ENCODE results near the gene LYPD6.

DNA sequence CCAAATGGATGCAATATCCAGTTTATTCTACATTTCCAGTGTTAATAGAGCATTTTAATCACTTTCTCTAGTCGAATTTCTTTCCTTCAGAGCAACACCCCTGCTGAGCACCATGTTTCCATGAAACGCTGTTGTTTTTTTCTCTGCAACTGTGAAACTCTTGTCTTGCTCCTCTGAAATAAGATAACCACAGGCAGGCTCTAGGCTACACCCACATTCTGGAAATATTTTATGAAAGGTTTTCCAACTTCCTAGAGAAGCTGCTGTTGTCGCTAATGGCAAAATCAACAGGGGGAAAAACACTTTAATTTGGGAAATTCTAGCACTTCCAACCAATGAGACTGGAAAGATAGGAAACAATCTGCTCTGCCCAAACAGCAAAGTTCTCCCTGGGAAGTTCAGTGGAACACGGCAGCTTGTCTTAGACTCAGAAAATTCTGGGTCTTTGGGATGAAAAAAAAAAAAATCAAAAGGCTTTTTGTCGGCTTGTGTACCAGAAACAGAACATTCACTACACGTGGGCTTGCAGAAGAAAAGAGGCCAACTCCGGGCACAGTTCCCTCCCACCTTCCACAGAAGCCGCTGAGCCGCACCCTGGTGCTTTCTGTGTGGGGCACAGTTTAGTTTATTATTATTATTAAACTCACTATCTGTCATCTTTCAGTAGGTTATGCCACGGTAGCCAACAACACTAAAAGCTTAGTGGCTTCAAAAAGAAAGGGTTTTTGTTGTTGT lies 158.5 kb downstream of the LYPD6 start:
- TF ChIP-seq, protein P1, sequence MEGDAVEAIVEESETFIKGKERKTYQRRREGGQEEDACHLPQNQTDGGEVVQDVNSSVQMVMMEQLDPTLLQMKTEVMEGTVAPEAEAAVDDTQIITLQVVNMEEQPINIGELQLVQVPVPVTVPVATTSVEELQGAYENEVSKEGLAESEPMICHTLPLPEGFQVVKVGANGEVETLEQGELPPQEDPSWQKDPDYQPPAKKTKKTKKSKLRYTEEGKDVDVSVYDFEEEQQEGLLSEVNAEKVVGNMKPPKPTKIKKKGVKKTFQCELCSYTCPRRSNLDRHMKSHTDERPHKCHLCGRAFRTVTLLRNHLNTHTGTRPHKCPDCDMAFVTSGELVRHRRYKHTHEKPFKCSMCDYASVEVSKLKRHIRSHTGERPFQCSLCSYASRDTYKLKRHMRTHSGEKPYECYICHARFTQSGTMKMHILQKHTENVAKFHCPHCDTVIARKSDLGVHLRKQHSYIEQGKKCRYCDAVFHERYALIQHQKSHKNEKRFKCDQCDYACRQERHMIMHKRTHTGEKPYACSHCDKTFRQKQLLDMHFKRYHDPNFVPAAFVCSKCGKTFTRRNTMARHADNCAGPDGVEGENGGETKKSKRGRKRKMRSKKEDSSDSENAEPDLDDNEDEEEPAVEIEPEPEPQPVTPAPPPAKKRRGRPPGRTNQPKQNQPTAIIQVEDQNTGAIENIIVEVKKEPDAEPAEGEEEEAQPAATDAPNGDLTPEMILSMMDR (IDR thresholded peaks at IDR 0.05), result no peak
- TF ChIP-seq POLR2AphosphoS5 (IDR thresholded peaks at IDR 0.05), result no peak

All from gastroesophageal sphincter (tissue), 3 donors.